HG02938 (cell line): ENCODE data around the gene GAD2.
A peak's percentile ranks its signal among the peaks of the same experiment; 100 is the strongest.
"Not testable (repeated sequence)": the region's sequence is repeated elsewhere in the genome, so short reads cannot be mapped to it uniquely, and the experiment has no call there.

ENCODE experiments used
- ATAC-seq: cut with Tn5 transposase; IDR thresholded peaks from one replicate; pipeline ENCODE4 v1.9.1; 2021; ENCODE audit warnings: mild to moderate bottlenecking, moderate library complexity; ENCODE audit not compliant: unreplicated experiment

Gene GAD2

DNA sequence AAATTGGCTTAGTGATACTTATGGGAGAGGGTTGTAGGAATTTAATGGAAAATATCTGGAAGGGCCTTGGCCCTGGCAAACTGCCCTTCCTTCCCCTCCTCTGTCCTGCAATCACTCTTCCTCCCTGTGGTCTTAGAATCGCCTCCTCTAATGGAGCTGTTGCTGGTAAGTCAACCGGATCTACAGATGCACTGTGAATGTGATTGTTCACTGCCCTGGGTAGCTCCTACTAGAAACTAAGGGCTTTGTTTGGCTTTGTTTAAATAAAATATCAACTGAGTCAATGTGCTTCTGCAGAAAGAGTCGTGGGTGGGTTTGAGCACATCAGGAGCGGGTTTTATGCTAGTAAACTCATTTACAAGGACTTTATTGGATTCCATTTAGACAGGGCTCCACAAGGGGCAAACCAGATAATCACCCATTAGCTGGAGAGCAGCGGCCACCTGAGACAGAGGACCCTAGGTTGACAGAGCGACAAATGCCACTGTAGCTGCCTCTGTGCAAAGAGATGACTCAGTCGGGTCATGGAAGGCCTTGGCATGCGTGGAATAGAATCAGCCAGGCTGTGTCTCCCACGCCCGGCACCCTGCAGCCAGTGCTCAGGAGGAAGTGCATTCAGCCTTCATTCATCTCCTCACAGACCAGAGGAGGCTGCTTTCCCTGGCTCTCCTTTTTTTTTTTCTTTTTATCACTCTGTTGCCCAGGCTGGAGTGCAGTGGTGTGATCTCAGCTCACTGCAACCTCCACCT lies 97.9 kb downstream of the GAD2 start:
- no peak for ATAC-seq

DNA sequence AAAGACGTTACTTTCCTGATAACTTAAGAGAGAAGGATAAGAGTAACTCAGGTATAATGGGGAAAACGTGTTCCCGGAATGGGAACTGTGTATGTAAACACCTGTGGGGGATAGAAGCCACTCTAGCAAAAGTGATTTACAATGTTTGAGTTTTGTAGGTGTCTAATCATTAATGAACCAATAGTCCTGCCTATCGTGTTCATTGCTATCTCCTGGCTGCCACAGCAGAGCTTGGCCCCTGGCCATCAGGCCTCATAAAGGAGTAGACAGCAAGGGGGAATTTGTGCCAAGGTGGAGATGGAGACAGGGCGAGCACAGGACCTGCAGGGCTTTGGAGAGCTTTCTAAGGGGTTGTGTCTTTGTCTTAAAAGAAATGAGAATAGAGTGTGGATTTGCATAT lies 102.1 kb downstream of the GAD2 start:
- ATAC-seq = no peak

- ATAC-seq = no peak
Observed at GRCh38 chr10:26323219-26323618, 106.6 kb downstream of the GAD2 start.

DNA sequence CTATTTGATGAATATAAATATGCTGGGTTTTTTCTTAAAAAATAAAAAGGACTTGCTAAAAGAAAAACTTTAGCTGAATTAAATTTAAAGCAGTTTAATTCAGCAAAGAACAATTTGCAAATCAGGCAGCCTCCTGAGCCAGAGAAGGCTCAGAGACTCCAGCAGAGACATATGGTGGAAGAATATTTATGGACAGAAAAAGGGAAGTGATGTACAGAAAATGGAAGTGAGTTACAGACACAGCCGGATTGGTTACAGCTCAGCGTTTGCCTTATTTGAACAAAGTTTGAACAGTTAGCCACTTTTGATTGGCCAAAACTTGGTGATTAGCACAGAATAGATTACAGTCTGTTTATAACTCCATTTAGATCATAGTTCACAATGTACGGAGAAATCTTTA lies 110.3 kb downstream of the GAD2 start:
- ATAC-seq = no peak

DNA sequence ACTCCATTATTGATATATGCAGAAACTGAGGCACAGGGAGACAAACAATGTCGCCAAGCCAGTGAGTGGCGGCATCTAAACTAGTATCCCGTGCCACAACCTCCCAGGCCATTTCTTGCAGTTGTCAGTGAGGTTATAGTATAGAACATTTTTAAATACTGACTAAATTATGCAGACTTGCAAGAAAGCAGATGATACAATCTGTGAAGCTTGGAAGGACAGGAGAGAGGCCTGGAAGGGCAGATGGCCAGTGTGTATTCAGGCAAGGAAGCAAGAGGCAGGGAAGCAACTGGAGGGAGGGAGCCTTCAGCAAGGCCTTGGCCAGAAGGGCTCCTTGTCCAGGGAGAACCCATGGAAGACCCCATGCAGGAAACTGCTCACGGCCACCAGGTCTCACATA lies 111.2 kb downstream of the GAD2 start:
- ATAC-seq = no peak

DNA sequence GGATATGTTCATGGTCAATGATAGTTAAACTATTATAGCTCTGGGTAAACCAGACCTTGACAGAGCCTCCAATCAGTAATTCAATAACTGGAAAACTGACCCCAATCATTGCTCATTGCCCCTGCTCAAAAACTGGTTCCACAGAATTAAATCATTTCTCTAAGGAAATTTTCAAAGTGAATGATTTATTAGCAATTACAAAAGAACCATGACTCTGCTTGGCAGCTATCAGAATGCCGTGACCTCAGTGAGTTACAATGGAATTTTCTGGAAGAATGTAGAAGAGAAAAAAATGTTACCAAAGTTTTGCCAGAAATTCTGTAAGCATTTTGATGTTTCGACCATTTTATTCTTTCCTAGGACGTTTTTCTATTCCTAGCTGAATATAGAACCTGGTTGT lies 114.8 kb downstream of the GAD2 start:
- ATAC-seq = no peak

- ATAC-seq = no peak
Observed at GRCh38 chr10:26334232-26334931, 117.8 kb downstream of the GAD2 start.

GRCh38 chr10:26334932-26335573 lies 118.5 kb downstream of the GAD2 start:
- peak; percentile 72 for ATAC-seq

GRCh38 chr10:26335574-26336093 lies 119.1 kb downstream of the GAD2 start:
- ATAC-seq = peak; percentile 70

DNA sequence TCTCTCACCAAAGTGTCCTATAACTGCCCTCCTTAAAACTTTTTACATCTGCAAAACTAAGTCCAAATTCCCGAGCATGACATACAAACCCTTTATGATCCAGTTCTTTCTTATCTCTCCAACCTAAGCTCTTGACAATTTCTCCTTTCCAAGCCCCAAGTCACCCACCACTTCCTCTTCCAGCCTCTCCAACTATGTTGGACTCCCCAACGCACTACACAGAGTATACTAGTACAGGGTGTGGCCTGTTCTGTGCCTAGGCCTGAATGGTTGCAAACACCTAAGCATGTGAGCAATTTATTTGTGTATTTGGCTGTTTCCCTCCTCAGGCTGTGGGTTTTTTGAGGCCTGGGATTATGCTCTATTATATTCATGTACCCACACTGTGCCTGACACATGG lies 120.4 kb downstream of the GAD2 start:
- no peak for ATAC-seq

DNA sequence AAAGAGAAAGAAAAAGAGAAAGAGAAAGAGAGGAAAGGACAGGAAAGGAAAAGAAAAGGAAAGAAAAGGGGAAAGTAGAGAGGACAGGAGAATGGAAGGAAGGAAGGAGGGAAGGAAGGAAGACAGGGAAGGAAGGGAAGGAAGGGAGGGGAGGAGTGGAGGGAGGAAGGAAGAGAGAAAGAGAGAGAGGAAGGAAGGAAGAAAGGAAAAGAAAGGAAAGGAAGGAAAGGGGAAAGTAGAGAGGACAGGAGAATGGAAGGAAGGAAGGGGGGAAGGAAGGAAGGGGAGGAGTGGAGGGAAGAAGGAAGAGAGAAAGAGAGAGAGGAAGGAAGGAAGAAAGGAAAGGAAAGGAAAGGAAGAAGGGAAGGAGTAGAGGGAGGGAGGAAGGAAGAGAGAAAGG lies 125.1 kb downstream of the GAD2 start:
- ATAC-seq = no peak

DNA sequence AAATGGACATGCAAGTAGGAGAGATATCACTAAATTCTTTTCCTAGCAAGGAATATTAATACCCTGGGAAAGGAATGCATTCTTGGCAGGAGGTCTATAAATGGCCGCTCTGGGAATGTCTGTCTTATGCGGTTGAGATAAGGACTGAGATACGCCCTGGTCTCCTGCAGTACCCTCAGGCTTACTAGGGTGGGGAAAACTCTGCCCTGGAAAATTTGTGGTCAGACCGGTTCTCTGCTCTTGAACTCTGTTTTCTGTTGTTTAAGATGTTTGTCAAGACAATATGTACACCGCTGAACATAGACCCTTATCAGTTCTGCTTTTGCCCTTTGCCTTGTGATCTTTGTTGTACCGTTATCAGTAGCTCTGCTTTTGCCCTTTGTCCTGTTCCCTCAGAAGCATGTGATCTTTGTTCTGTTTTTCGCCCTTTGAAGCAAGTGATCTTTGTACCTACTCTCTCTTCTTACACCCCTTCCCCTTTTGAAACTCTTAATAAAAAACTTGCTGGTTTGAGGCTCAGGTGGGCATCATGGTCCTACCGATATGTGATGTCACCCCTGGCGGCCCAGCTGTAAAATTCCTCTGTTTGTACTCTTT lies 132.3 kb downstream of the GAD2 start:
- ATAC-seq = not testable (repeated sequence)
